Mammary microvascular endothelial cell (primary cell): Measurements from ENCODE around the gene FOLR2. TPM values are rescaled to one million over a fixed set of nuclear protein-coding genes. Genes with fewer than 3 reads are reported as not detected.

Source experiments
- total RNA-seq: library from RNA; depleted of rRNA; stranded (reverse); fragments of >200 nt; gene quantifications from 2 replicates; pipeline ENCODE4 v1.2.3, GENCODE V29; 2015

Gene FOLR2
- not detected in 2 replicates for total RNA-seq

DNA sequence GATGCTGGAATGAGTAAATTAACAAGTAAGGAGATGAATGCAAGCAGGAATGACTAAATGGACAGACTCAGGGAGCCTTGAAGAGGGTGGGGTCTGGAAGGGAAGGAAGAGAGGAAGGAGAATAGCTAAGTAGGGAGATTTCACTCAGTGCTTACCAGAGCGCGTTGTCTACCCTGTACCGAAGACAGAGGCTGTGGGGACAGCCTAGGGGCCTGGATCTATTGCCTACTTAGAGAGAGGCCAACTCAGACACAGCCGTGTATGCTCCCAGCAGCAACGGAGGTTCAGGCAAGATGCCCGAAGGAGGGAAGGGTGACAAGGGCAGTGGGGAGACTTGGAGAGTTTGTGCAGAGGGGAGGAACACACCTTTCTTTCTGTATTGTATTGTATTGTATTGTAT lies at the start of gene FOLR2:
TSS of gene FOLR2 (plus strand) at position 157 of the 400 bp plus-strand sequence. CDS start 1,791 bp downstream, outside the sequence.

DNA sequence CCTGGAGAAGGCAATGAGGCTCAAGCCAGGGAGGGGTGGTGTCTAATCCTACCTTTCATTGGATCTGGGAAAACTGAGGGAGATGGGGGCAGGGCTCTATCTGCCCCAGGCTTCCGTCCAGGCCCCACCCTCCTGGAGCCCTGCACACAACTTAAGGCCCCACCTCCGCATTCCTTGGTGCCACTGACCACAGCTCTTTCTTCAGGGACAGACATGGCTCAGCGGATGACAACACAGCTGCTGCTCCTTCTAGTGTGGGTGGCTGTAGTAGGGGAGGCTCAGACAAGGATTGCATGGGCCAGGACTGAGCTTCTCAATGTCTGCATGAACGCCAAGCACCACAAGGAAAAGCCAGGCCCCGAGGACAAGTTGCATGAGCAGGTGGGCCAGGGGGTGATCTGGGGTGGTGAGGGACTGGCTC lies 24.6 kb upstream of the FOLR2 start, which contains the start of gene FOLR1:
TSS of gene FOLR1 (plus strand) at position 180 of the 421 bp plus-strand sequence. CDS start at position 214, 34 bp downstream.

DNA sequence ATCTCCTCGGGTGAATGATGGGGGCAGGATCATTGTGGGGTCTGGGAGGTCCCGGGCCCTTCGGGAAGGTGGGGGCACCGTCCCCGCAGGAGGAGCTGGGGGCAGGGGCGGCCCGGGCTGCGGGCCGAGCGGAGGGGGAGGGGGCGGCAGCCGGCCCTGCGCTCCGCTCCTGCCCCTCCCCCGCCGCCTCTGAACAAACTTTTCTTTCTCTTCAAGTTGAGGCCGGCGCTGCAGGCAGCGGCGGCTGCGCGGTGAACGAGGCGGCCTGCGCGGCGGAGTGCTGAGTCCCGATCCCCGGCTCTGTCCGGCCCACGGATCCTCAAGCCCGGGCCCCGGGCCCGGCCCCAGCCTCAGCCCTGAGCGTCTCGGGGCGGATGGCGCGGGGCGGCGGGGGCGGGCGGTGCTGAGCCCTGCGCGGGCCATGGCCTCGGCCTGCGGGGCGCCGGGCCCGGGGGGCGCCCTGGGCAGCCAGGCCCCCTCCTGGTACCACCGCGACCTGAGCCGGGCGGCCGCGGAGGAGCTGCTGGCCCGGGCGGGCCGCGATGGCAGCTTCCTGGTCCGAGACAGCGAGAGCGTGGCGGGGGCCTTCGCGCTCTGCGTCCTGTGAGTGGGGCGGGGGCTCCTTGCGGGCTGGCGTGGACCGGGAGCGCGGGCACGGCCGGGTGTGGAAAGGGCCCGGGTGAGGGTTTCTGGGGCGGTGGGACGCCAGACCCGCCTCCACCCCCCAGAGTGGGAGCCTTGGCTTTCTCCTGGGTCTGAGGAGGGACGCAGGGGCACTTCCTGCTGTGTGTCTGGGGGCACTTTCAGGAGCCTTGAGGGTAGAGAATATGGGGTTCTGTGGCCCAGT lies 8.2 kb downstream of the FOLR2 start, which contains the start of gene INPPL1:
TSS of gene INPPL1 (plus strand) at position 204 of the 847 bp plus-strand sequence. CDS start at position 422, 218 bp downstream.

DNA sequence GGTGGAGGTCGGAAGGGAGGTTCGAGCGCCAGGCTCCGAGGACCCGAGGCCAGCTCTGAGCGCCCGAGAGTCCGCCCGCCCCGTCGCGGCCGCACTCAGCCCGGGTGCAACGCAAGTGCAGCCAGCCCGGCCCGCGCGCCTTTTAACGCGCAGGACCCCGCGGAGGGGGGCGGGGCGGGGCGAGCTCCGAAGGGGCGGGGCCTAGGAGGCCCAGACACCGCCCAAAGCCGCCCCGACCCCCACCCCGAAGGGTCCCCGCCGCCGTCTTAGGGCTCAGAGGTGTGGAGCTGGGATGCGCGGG lies 27.4 kb downstream of the FOLR2 start, which contains the start of gene PHOX2A:
TSS of gene PHOX2A (minus strand) at position 117 of the 301 bp plus-strand sequence. CDS start 172 bp downstream, outside the sequence.

Other genes starting within 250 kb of the FOLR2 start
- gene IL18BP, start 217.9 kb upstream of the FOLR2 start, total RNA-seq: 4.9 and 6.4 TPM in 2 replicates
- 102 and 108 TPM in 2 replicates for gene NUMA1, start 136.3 kb upstream of the FOLR2 start, total RNA-seq
- 1.2 and 2.6 TPM in 2 replicates for gene LRRC51, start 135.9 kb upstream of the FOLR2 start, total RNA-seq
- 168 and 171 TPM in 2 replicates for gene LAMTOR1, start 113.5 kb upstream of the FOLR2 start, total RNA-seq
- not detected in 2 replicates for gene TOMT, start 110.9 kb upstream of the FOLR2 start, total RNA-seq
- gene ANAPC15, start 104.1 kb upstream of the FOLR2 start, total RNA-seq: 40.7 and 48.8 TPM in 2 replicates
- gene FOLR3, start 81.1 kb upstream of the FOLR2 start, total RNA-seq: not detected in 2 replicates
- not detected in 2 replicates for gene FOLR1, start 24.7 kb upstream of the FOLR2 start, total RNA-seq
- gene INPPL1, start 8.0 kb downstream of the FOLR2 start, total RNA-seq: 41.3 and 42.8 TPM in 2 replicates
- gene PHOX2A, start 27.4 kb downstream of the FOLR2 start, total RNA-seq: not detected in 2 replicates
- 37.9 and 40.8 TPM in 2 replicates for gene CLPB, start 217.7 kb downstream of the FOLR2 start, total RNA-seq